Upper lobe of left lung (tissue), 4 donors: ENCODE measurements around the gene LAMA3.

Experiments
- EP300 ChIP-seq, 4 donors: sonication (generic); formaldehyde crosslinking; IDR thresholded peaks; one replicate each; pipeline ENCODE4 v1.5.1; 2017; ENCODE audit warnings: antibody characterized with exemption in 4 of 4, control low read depth in 2 of 4
- POLR2A ChIP-seq, 4 donors: fragments of 450-650 bp; IDR thresholded peaks; one replicate each; pipeline ENCODE4 v1.5.1; 2016 to 2017; ENCODE audit warnings: antibody characterized with exemption in 4 of 4, mild to moderate bottlenecking in 2 of 4
- POLR2AphosphoS5 ChIP-seq, 2 donors: sonication (generic); formaldehyde crosslinking; IDR thresholded peaks; one replicate each; pipeline ENCODE4 v1.5.1; 2017; ENCODE audit warnings: antibody characterized with exemption in 2 of 2
- TF ChIP-seq, protein P1 (sequence below), 6 experiments: fragments of 450-650 bp in 4 of 6; fragments of 200-600 bp in 2 of 6; sonication (generic) in 2 of 6; IDR thresholded peaks; one replicate each; pipeline ENCODE4 v1.5.1; 2016 to 2019; ENCODE audit warnings: antibody characterized with exemption in 6 of 6

DNA sequence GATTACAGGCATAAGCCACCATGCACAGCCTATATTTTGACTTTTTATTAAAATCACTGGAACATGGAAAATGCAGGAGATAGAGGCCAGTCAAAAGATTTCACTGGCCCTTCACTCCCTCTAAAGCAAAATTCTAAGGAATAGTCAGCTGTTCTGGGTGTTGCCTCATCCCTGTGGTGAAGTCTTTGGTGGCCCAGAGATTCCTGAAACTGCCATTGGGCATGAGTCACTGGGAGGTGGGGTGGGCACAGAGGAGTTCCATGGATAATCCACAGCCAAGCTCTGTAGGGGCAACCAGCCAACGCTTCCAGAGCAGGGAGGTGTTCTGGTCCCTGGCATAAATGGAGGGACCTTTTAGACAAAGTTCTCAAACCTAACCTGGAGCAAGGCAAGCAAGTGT lies 235.6 kb downstream of the LAMA3 start:
- TF ChIP-seq POLR2A (IDR thresholded peaks at IDR 0.05) = no peak
- TF ChIP-seq, protein P1, sequence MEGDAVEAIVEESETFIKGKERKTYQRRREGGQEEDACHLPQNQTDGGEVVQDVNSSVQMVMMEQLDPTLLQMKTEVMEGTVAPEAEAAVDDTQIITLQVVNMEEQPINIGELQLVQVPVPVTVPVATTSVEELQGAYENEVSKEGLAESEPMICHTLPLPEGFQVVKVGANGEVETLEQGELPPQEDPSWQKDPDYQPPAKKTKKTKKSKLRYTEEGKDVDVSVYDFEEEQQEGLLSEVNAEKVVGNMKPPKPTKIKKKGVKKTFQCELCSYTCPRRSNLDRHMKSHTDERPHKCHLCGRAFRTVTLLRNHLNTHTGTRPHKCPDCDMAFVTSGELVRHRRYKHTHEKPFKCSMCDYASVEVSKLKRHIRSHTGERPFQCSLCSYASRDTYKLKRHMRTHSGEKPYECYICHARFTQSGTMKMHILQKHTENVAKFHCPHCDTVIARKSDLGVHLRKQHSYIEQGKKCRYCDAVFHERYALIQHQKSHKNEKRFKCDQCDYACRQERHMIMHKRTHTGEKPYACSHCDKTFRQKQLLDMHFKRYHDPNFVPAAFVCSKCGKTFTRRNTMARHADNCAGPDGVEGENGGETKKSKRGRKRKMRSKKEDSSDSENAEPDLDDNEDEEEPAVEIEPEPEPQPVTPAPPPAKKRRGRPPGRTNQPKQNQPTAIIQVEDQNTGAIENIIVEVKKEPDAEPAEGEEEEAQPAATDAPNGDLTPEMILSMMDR (IDR thresholded peaks at IDR 0.05) = no peak
- no peak for TF ChIP-seq POLR2AphosphoS5 (IDR thresholded peaks at IDR 0.05)
- TF ChIP-seq EP300 (IDR thresholded peaks at IDR 0.05) = no peak
